Liver (tissue), 3 donors: ENCODE results near the gene RER1.

Experiments used
- CTCF ChIP-seq: fragments of 150-350 bp; IDR thresholded peaks from 2 replicates; pipeline ENCODE4 v1.5.1; 2017; ENCODE audit warnings: improper control_type of control experiment, low read depth, low read length; ENCODE audit not compliant: missing input control
- FOXA1 ChIP-seq: IDR thresholded peaks from 2 replicates; pipeline ENCODE4 v1.6.1; 2016; ENCODE audit warnings: antibody characterized with exemption
- MAX ChIP-seq: IDR thresholded peaks from 2 replicates; pipeline ENCODE4 v1.6.1; 2016; ENCODE audit warnings: antibody characterized with exemption
- NR2F2 ChIP-seq: IDR thresholded peaks from 2 replicates; pipeline ENCODE4 v1.6.1; 2016; ENCODE audit warnings: antibody characterized with exemption
- RAD21 ChIP-seq, 2 donors: IDR thresholded peaks; 2 replicates each; pipeline ENCODE4 v1.6.1; 2016; ENCODE audit warnings: antibody characterized with exemption in 2 of 2, mild to moderate bottlenecking in 2 of 2
- REST ChIP-seq: IDR thresholded peaks from 2 replicates; pipeline ENCODE4 v1.6.1; 2016; ENCODE audit warnings: antibody characterized with exemption, mild to moderate bottlenecking
- TAF1 ChIP-seq: conservative IDR thresholded peaks from 2 replicates; pipeline ENCODE4 v1.6.1; 2016; ENCODE audit warnings: antibody characterized with exemption, mild to moderate bottlenecking
- donor health status: healthy.
- donor health status: healthy.

GRCh38 chr1:2346691-2347408, 44.8 kb upstream of the RER1 start:
- TF ChIP-seq FOXA1: no peak
- TF ChIP-seq NR2F2: no peak
- no peak for TF ChIP-seq TAF1
- no peak for TF ChIP-seq CTCF
- TF ChIP-seq RAD21 (IDR thresholded peaks at IDR 0.05): no peak
- TF ChIP-seq MAX: no peak
- no peak for TF ChIP-seq REST
